Loucy (cell line): ENCODE measurements around the gene RASGRP3.

ENCODE experiments used
- H2AFZ ChIP-seq: fragments of 200-600 bp; sonication (generic); 2 replicates; pipeline ENCODE4 v1.6.0; 2016; ENCODE audit warnings: antibody characterized with exemption, mild to moderate bottlenecking, low read length, moderate library complexity
- H3F3A ChIP-seq: fragments of 200-600 bp; 2 replicates; pipeline ENCODE4 v1.6.0; 2016; ENCODE audit warnings: antibody characterized with exemption, low read depth, mild to moderate bottlenecking
- H3K27me3 ChIP-seq: fragments of 200-600 bp; sonication (generic); 2 replicates; pipeline ENCODE4 v1.6.1; 2014; ENCODE audit warnings: low read length, mild to moderate bottlenecking; ENCODE audit not compliant: insufficient read depth, poor library complexity, severe bottlenecking
- H3K36me3 ChIP-seq: fragments of 200-600 bp; sonication (generic); 2 replicates; pipeline ENCODE4 v1.6.1; 2016; ENCODE audit warnings: low read length; ENCODE audit not compliant: insufficient read depth
- H3K4me1 ChIP-seq: fragments of 200-600 bp; sonication (generic); 2 replicates; pipeline ENCODE4 v1.5.1; 2014; ENCODE audit warnings: low read length, mild to moderate bottlenecking; ENCODE audit not compliant: insufficient read depth, poor library complexity, severe bottlenecking
- H3K4me2 ChIP-seq: fragments of 200-600 bp; sonication (generic); 2 replicates; pipeline ENCODE4 v1.6.0; 2014; ENCODE audit warnings: antibody characterized with exemption, low read length, low read depth, mild to moderate bottlenecking; ENCODE audit not compliant: poor library complexity, severe bottlenecking
- H3K4me3 ChIP-seq: fragments of 200-600 bp; sonication (generic); 2 replicates; pipeline ENCODE4 v1.5.1; 2014; ENCODE audit warnings: low read length, mild to moderate bottlenecking, mixed read lengths; ENCODE audit not compliant: poor library complexity, severe bottlenecking
- H3K79me2 ChIP-seq: fragments of 200-600 bp; sonication (generic); 2 replicates; pipeline ENCODE4 v1.6.1; 2014; ENCODE audit warnings: low read length; ENCODE audit not compliant: insufficient read depth
- H3K9ac ChIP-seq: fragments of 200-600 bp; sonication (generic); 2 replicates; pipeline ENCODE4 v1.6.0; 2014; ENCODE audit warnings: mild to moderate bottlenecking, low read depth, low read length, moderate library complexity; ENCODE audit not compliant: poor library complexity, severe bottlenecking
- H3K9me2 ChIP-seq: fragments of 200-600 bp; sonication (generic); replicated peaks from 2 replicates; pipeline ENCODE4 v1.6.1; 2016; ENCODE audit warnings: low read depth, low read length, mixed read lengths
- H3K9me3 ChIP-seq: fragments of 200-600 bp; sonication (generic); 2 replicates; pipeline ENCODE4 v1.6.1; 2014; ENCODE audit warnings: mild to moderate bottlenecking, antibody characterized with exemption, low read length, low read depth; ENCODE audit not compliant: insufficient read depth
- H4K20me1 ChIP-seq: fragments of 200-600 bp; sonication (generic); 2 replicates; pipeline ENCODE4 v1.6.0; 2014; ENCODE audit warnings: antibody characterized with exemption, low read length, mild to moderate bottlenecking; ENCODE audit not compliant: insufficient read depth, poor library complexity, severe bottlenecking
- EZH2phosphoT487 ChIP-seq: fragments of 200-600 bp; IDR thresholded peaks from 2 replicates; pipeline ENCODE4 v1.6.1; 2018; ENCODE audit warnings: antibody characterized with exemption, mild to moderate bottlenecking, moderate library complexity, borderline replicate concordance
- TF ChIP-seq, protein P1 (sequence below): fragments of 200-600 bp; sonication (generic); conservative IDR thresholded peaks from 2 replicates; pipeline ENCODE4 v1.5.1; 2014; ENCODE audit warnings: mild to moderate bottlenecking, antibody characterized with exemption, low read length

The RASGRP3 gene

DNA sequence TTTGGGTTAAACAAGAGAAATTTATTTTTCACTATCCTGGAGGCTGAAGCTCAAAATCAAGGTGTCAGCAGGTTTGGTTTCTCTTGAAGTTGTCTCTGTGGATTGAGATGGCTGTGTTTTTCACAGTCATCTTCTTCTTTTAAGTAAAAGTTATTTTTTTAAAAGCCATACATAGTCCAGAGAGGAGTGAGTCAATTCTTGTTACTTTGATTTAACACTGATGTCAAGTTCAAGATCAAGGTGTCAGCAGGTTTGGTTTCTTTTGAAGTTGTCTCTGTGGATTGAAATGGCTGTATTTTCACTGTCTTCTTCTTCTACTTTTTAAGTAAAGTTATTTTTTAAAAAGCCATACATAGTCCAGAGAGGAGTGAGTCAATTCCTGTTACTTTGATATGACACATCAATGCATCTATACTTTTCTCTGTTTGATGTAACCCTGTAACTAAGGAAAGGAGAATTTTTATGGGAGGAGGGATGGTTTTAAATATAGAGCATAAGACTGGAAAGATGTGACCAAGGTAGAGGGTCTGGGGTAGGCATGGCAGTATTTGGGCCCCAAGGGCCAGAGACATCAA is 22.5 kb upstream of the RASGRP3 start:
- Histone ChIP-seq H2AFZ (no peak overlapping the region), H3K4me3 (no peak overlapping the region), H3F3A (no peaks in the 10 kb centered on the region), H3K9me2 (no peaks in the 10 kb centered on the region), H3K9me3 (no peaks in the 10 kb centered on the region; the same call in 1 of the 2 replicates), H3K79me2 (no peaks in the 10 kb centered on the region), H3K4me2 (no peak overlapping the region), H4K20me1 (no peaks in the 10 kb centered on the region), H3K36me3 (no peaks in the 10 kb centered on the region), H3K4me1 (no peaks in the 10 kb centered on the region), H3K9ac (no peak overlapping the region), H3K27me3 (no peaks in the 10 kb centered on the region)
- TF ChIP-seq EZH2phosphoT487, result no peak
- TF ChIP-seq, protein P1, sequence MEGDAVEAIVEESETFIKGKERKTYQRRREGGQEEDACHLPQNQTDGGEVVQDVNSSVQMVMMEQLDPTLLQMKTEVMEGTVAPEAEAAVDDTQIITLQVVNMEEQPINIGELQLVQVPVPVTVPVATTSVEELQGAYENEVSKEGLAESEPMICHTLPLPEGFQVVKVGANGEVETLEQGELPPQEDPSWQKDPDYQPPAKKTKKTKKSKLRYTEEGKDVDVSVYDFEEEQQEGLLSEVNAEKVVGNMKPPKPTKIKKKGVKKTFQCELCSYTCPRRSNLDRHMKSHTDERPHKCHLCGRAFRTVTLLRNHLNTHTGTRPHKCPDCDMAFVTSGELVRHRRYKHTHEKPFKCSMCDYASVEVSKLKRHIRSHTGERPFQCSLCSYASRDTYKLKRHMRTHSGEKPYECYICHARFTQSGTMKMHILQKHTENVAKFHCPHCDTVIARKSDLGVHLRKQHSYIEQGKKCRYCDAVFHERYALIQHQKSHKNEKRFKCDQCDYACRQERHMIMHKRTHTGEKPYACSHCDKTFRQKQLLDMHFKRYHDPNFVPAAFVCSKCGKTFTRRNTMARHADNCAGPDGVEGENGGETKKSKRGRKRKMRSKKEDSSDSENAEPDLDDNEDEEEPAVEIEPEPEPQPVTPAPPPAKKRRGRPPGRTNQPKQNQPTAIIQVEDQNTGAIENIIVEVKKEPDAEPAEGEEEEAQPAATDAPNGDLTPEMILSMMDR, result no peak

DNA sequence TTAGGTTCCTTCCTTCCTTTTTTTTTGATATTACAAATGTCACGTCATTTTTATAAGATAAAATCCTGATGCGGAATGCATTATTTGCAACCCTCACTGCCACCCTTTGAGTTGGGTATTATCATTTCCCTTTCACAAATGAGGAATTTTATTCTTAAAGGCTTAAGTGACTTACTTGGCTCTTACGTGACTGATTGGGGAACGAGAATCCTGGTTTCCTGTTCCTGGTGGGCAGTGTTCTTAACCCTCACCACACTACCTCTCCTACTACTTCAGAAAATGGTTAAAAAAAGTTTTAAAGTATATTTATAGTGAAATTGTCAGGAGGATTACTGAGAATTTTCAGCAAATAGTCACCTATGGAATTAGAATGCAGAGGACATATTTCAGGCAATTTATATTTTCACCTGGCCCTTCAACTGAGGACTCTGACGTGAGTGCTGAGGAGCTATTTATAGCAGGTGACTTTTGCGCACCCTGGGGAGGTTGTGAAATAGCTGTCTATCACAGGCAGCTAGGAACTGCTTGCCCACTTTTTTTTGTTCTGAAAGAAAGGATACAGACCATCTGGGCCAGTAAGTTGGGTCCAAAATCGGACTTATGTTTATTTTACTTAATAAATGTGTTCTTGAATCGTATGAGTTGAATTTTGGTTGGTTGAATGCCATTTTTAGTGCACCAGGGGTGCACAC is 18.7 kb upstream of the RASGRP3 start:
- H3K4me2 ChIP-seq, result no peak overlapping the region
- H4K20me1 ChIP-seq, result no peaks in the 10 kb centered on the region
- no peaks in the 10 kb centered on the region for H3K79me2 ChIP-seq
- H3K36me3 ChIP-seq, result no peaks in the 10 kb centered on the region
- no peak overlapping the region for H3K9ac ChIP-seq
- no peaks in the 10 kb centered on the region for H3K9me2 ChIP-seq
- H3F3A ChIP-seq, result no peaks in the 10 kb centered on the region
- no peak overlapping the region for H3K4me3 ChIP-seq
- no peak overlapping the region for H2AFZ ChIP-seq
- TF ChIP-seq, protein P1, result no peak
- TF ChIP-seq EZH2phosphoT487, result no peak
- H3K9me3 ChIP-seq, result no peaks in the 10 kb centered on the region
- no peaks in the 10 kb centered on the region for H3K27me3 ChIP-seq
- H3K4me1 ChIP-seq, result no peaks in the 10 kb centered on the region

DNA sequence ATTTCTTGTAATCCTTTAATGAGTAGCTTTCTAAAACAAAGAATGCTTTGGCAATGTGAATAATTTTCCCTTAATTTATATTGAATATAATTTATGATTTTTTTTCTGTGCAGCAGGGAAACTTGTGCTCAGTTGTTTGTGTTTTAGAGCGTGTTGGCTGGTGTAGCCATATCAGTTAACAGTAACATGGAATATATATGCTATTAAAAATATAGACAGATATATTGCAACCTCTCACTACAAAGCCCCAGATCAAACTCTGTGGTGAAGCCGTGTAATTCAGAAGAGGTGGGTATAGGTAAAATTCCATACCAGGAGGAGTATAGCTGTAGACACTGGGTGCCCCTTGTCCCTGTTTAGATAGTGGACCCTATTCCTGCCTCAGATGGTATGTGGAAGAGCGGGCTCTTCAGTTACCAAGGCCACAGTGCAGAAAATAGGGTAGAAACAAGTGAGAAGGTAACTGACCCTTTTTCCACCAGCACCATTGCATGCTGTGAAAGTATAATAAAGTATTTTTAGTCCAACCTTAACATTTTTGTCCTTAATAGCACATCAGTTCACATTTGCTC is 18.1 kb upstream of the RASGRP3 start:
- H3K9me3 ChIP-seq, result no peaks in the 10 kb centered on the region
- H3K4me3 ChIP-seq, result no peak overlapping the region
- no peaks in the 10 kb centered on the region for H3F3A ChIP-seq
- H3K9ac ChIP-seq, result no peak overlapping the region
- H2AFZ ChIP-seq, result no peak overlapping the region
- H3K4me1 ChIP-seq, result no peaks in the 10 kb centered on the region
- no peak overlapping the region for H3K4me2 ChIP-seq
- H3K79me2 ChIP-seq, result no peaks in the 10 kb centered on the region
- no peaks in the 10 kb centered on the region for H4K20me1 ChIP-seq
- no peaks in the 10 kb centered on the region for H3K9me2 ChIP-seq
- no peaks in the 10 kb centered on the region for H3K27me3 ChIP-seq
- H3K36me3 ChIP-seq, result no peaks in the 10 kb centered on the region
- TF ChIP-seq, protein P1, result no peak
- TF ChIP-seq EZH2phosphoT487, result no peak
